D341Med (cell line): ENCODE results near the gene TRIM54.
"Not testable (repeated sequence)": the region's sequence is repeated elsewhere in the genome, so short reads cannot be mapped to it uniquely, and the experiment has no call there.

Experiments
- DNase-seq: peaks from one replicate; pipeline ENCODE4 v3.0.0; 2012; ENCODE audit warnings: low spot score

Gene TRIM54

GRCh38 chr2:27313882-27314645, 31.8 kb downstream of the TRIM54 start:
- DNase-seq, result no peak

- no peak for DNase-seq
Observed at GRCh38 chr2:27314709-27315108, 32.5 kb downstream of the TRIM54 start.

GRCh38 chr2:27315122-27315521, 32.9 kb downstream of the TRIM54 start:
- DNase-seq, result no peak

- DNase-seq, result no peak
Observed at GRCh38 chr2:27316655-27317412, 34.6 kb downstream of the TRIM54 start.

- DNase-seq, result not testable (repeated sequence)
Observed at GRCh38 chr2:27319839-27320238, 37.6 kb downstream of the TRIM54 start.

- DNase-seq, result peak; percentile 47
Observed at GRCh38 chr2:27320958-27321543, 38.8 kb downstream of the TRIM54 start.

GRCh38 chr2:27322301-27322765, 40.1 kb downstream of the TRIM54 start:
- DNase-seq, result no peak

- DNase-seq, result peak; percentile 94
Observed at GRCh38 chr2:27322766-27323595, 40.8 kb downstream of the TRIM54 start, which contains the start of gene MPV17. MPV17 (minus strand) TSS chr2:27323097; CDS start chr2:27322517, 580 bp downstream.

GRCh38 chr2:27323596-27324285, 41.5 kb downstream of the TRIM54 start:
- DNase-seq, result no peak

- DNase-seq, result no peak
Observed at GRCh38 chr2:27324720-27325119, 42.5 kb downstream of the TRIM54 start.

- DNase-seq, result no peak
Observed at GRCh38 chr2:27335311-27335710, 53.1 kb downstream of the TRIM54 start.

- no peak for DNase-seq
Observed at GRCh38 chr2:27336173-27336572, 53.9 kb downstream of the TRIM54 start.

- no peak for DNase-seq
Observed at GRCh38 chr2:27347641-27348040, 65.4 kb downstream of the TRIM54 start.

GRCh38 chr2:27350106-27350693, 68.0 kb downstream of the TRIM54 start:
- no peak for DNase-seq

GRCh38 chr2:27351802-27352598, 69.8 kb downstream of the TRIM54 start:
- DNase-seq, result no peak

GRCh38 chr2:27353386-27353761, 71.1 kb downstream of the TRIM54 start:
- DNase-seq, result not testable (repeated sequence)

- no peak for DNase-seq
Observed at GRCh38 chr2:27353762-27354596, 71.8 kb downstream of the TRIM54 start.

- no peak for DNase-seq
Observed at GRCh38 chr2:27354597-27354927, 72.3 kb downstream of the TRIM54 start.

GRCh38 chr2:27356056-27356381, 73.8 kb downstream of the TRIM54 start:
- DNase-seq, result peak; percentile 60
